Activated T-cell treated with anti-CD3 and anti-CD28 coated beads, Interleukin-2, amount 50 U/mL, for 24 hours (primary cell): ENCODE data around the gene DCAF10.
"Not testable (repeated sequence)": the region's sequence is repeated elsewhere in the genome, so short reads cannot be mapped to it uniquely, and the experiment has no call there.

ENCODE experiments used
- DNase-seq: peaks from one replicate; pipeline ENCODE4 v3.0.0-alpha.2; 2020
- H3K27ac Mint-ChIP-seq: 2 replicates; pipeline ENCODE4 v1.8.0; 2020; ENCODE audit warnings: mild to moderate bottlenecking, mixed read lengths
- H3K27me3 Mint-ChIP-seq: 2 replicates; pipeline ENCODE4 v1.8.0; 2020; ENCODE audit warnings: mixed read lengths
- H3K36me3 Mint-ChIP-seq: 2 replicates; pipeline ENCODE4 v1.8.0; 2020; ENCODE audit warnings: low read depth, mixed read lengths
- H3K4me1 Mint-ChIP-seq: 2 replicates; pipeline ENCODE4 v1.8.0; 2020; ENCODE audit warnings: low read depth, mixed read lengths
- H3K4me3 Mint-ChIP-seq: 2 replicates; pipeline ENCODE4 v1.8.0; 2020; ENCODE audit warnings: mild to moderate bottlenecking, moderate library complexity, mixed read lengths
- H3K9me3 Mint-ChIP-seq: 2 replicates; pipeline ENCODE4 v1.8.0; 2020; ENCODE audit warnings: mixed read lengths

DCAF10 gene

DNA sequence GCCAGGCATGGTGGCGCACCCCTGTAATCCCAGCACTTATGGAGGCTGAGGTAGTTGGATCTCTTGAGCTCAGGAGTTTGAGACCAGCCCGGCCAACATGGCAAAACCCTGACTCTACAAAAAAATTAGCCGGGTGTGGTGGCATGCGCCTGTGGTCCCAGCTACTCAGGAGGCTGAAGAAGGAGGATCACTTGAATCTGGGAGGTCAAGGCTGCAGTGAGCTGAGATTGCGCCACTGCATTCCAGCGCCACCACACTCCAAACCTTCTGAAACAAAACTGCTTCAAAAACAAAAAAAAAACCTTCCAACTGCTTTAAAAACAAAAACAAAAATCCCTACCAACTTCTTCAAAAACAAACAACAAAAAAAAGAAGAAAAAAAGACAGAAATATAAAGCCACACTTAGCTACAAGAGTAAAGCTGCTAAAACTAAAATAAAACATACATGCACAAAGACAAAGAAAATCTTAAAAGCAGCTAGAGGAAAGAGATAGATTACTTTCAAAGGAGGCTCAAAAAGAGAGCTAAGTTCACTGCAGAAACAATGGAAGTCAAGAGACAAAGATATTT lies 11.4 kb downstream of the DCAF10 start:
- no peak for DNase-seq
- no peaks in the 10 kb centered on the region for H3K9me3 Mint-ChIP-seq
- peaks cover 14% of the 10 kb centered on the region for H3K4me1 Mint-ChIP-seq
- no peak overlapping the region for H3K4me3 Mint-ChIP-seq
- no peak overlapping the region for H3K27ac Mint-ChIP-seq
- H3K27me3 Mint-ChIP-seq: no peaks in the 10 kb centered on the region
- H3K36me3 Mint-ChIP-seq: peaks cover 25% of the 10 kb centered on the region

DNA sequence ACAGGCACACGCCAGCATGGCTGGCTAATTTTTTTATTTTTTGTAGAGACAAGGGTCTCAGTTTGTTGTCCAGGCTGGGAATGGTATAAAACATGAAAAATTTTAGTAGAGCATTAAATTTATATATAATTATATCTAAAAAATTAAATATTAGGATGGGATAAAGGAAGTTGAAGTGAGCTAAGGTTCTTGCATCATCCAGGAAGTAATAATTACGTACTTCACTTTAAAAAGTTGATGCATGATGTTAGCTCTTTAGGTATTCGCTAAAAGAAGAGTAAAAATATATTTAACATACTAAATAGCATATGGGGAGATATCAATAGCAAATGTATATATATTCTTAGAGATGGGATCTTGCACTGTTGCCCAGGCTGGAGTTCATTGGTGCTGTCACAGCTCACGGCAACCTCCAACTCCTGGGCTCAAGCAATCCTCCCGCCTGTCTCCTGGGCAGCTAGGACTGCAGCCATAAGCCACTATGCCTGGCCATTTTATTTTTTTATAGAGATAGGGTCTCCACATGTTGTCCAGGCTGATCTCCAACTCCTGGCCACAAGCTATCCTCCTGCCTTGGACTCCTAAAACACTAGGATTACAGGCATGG lies 12.3 kb downstream of the DCAF10 start:
- Mint-ChIP-seq H3K9me3 (no peaks in the 10 kb centered on the region), H3K27ac (peak overlapping the region; percentile 69), H3K27me3 (no peaks in the 10 kb centered on the region), H3K36me3 (peaks cover 21% of the 10 kb centered on the region), H3K4me3 (no peak overlapping the region), H3K4me1 (peaks cover 10% of the 10 kb centered on the region)
- DNase-seq: no peak

DNA sequence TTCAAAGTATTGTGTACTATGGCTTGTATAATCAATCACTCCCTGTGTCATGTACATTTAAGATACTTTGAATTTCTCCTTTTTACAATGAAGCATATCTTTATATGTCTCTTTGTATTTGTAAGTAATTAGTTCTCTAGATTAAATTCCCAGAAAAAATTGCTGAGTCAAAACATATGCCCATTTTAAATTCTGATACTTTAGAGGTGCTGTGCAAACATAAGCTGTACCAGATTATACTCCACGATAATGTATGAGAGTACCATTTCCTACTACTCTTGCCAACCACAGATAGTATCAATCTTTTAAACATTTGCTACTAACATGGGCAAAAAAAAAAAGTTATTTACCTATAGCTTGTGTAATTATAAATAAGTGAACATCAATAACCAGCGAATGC lies 18.3 kb downstream of the DCAF10 start:
- H3K27ac Mint-ChIP-seq: no peak overlapping the region
- DNase-seq: no peak
- no peaks in the 10 kb centered on the region for H3K9me3 Mint-ChIP-seq
- H3K4me3 Mint-ChIP-seq: no peak overlapping the region
- H3K4me1 Mint-ChIP-seq: peaks cover 2% of the 10 kb centered on the region
- no peaks in the 10 kb centered on the region for H3K27me3 Mint-ChIP-seq
- H3K36me3 Mint-ChIP-seq: peaks cover 47% of the 10 kb centered on the region

DNA sequence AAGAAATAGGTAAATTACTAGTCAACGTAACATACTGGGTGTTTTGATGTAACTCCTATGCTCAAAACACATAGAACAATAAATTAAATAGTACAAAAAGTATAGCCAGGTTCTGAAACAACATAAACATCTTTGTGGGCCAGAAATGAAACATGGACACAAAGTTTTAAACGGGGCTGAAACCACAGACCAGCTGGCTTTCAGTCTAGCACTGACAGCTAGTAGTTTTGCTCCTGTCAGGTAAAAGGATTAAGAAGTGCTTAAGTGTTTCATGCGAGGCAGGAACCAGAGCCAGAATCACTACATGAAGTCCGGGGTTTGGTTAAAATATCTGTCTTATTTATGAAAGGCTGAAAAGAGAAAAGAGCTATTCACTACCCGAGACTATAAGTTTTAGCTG lies 19.5 kb downstream of the DCAF10 start:
- no peaks in the 10 kb centered on the region for H3K9me3 Mint-ChIP-seq
- no peak overlapping the region for H3K27ac Mint-ChIP-seq
- H3K36me3 Mint-ChIP-seq: peaks cover 59% of the 10 kb centered on the region
- DNase-seq: no peak
- H3K4me3 Mint-ChIP-seq: no peak overlapping the region
- no peaks in the 10 kb centered on the region for H3K27me3 Mint-ChIP-seq
- peaks cover 2% of the 10 kb centered on the region for H3K4me1 Mint-ChIP-seq

DNA sequence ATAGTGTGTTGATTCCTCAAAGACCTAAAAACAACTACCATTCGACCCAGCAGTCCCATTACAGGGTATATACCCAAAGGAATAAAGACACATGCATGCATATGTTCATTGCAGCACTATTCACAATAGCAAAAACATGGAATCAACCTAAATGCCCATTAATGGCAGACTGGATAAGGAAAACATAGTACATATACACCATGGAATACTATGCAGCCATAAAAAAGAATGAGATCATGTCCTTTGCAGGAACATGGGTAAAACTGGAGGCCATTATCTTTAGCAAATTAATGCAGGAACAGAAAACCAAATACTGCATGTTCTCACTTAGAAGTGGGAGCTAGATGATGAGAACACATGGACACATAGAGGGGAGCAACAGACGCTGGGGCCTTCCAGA lies 24.6 kb downstream of the DCAF10 start:
- H3K4me3 Mint-ChIP-seq, H3K27ac Mint-ChIP-seq, H3K27me3 Mint-ChIP-seq, DNase-seq, H3K9me3 Mint-ChIP-seq, H3K4me1 Mint-ChIP-seq: not testable (repeated sequence)
- H3K36me3 Mint-ChIP-seq: peaks cover 76% of the 10 kb centered on the region

DNA sequence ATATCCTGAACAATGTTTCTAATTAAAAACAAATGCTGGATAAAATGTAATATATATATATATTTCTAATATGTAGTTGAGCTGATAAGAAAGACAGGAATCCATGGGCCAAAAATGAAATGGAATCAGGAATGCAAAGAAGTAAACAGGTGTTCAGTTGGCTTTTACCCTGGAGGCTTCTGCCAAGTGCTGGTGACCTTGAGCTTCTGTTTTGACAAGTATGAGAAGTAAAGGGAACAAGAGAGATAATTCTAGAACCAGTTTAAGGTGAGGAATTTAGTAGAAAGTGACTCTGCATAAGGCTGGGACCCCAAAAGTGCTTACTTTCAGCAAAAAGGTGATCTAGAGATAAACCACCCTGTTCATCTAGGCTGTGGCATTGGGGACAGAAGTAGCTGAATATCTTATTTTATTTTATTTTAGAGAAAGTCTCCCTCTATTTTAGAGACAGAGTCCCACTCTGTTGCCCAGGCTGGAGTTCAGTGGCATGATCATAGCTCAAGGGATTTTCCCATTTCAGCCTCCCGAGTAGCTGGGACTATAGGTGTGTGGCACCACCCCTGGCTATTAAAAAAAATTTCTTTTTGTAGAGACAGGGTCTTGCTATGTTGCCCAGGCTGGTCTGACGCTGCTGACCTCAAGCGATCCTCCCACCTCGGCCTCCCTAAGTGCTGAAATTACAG lies 27.0 kb downstream of the DCAF10 start:
- Mint-ChIP-seq H3K27me3 (no peaks in the 10 kb centered on the region), H3K36me3 (peaks cover 64% of the 10 kb centered on the region), H3K4me3 (no peak overlapping the region), H3K9me3 (no peaks in the 10 kb centered on the region), H3K4me1 (peaks cover 2% of the 10 kb centered on the region), H3K27ac (no peak overlapping the region)
- no peak for DNase-seq

DNA sequence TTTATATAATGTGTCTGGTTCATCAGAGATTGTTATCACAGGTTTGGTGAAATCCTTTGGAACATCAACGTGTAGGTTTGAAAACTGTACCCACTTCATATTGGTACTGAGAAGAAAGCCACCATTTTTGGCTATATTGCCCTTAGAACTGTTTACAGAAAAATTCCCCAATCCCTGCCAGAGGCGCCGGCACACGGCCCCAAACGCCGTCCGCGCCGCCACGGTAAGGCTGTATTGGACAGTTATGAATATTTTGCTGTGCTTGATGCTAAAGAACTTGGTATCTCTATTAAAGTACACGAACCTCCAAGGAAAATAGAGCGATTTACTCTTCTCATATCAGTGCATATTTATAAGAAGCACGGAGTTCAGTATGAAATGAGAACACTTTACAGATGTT lies 35.2 kb downstream of the DCAF10 start:
- H3K36me3 Mint-ChIP-seq: peaks cover 36% of the 10 kb centered on the region
- no peak for DNase-seq
- no peaks in the 10 kb centered on the region for H3K27me3 Mint-ChIP-seq
- H3K27ac Mint-ChIP-seq: peak overlapping the region; percentile 77
- H3K4me3 Mint-ChIP-seq: no peak overlapping the region
- peaks cover 25% of the 10 kb centered on the region for H3K4me1 Mint-ChIP-seq
- H3K9me3 Mint-ChIP-seq: no peaks in the 10 kb centered on the region

DNA sequence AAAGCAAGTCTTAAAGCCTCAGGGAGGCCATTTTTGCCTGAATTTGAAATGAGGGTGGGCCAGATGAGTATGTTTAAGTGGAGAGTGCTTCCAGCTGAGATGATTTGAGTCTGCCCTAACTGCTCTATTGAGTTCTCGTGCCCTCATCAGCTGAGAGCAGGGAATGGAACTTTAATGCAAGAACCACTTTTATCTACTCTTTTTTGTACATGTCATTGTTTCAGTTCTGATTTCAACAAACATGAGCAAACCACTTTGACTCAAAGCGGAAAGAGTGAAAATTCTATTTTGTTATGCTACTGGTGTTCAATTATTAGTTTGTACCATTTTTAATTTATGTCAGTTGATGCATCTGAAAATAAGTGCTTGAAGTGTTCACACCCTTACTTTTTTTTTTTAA lies 35.8 kb downstream of the DCAF10 start:
- H3K9me3 Mint-ChIP-seq: no peaks in the 10 kb centered on the region
- no peaks in the 10 kb centered on the region for H3K27me3 Mint-ChIP-seq
- H3K27ac Mint-ChIP-seq: peak overlapping the region; percentile 77
- peaks cover 26% of the 10 kb centered on the region for H3K4me1 Mint-ChIP-seq
- no peak for DNase-seq
- H3K36me3 Mint-ChIP-seq: peaks cover 36% of the 10 kb centered on the region
- H3K4me3 Mint-ChIP-seq: no peak overlapping the region

DNA sequence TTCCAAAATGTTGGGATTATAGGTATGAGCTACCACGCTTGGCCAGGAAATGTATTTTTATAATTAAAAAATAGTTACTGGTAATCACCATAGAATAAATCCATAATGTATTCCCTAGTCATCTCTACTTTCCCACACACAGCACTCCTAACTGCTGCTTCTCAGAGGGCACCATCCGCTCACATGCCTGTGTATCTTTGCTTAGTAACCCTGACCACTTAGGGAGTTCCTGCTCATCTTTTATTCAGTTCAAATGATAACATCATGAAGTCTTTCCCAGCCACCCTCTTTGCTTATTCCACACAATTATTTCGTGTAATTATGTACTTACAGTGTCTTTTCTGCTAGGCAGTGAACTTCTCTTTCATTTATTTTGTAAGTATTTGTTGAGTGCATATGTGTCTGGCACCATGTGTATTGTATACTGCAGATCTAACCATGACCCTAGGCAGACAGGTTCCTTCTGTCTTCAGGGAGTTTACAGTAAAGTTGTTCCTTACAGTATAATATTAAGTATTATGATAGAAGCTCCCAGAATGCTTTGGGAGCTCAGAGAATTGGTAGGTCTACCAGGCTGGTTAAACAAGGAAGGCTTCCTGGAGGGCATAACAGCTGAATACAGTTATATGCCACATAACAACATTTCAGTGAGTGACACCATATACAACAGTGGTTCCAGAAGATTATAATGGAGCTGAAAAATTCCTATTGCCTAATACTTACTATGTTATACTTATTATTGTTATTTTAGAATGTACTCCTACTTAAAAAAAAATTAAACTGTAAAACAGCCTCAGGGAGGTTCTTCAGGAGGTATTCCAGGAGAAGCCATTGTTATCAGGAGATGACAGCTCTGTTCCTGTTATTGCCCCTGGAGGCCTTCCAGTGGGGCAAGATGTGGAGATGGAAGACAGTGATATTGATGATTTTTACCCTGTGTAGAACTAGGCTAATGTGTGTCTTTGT lies 39.2 kb downstream of the DCAF10 start:
- DNase-seq: no peak

DNA sequence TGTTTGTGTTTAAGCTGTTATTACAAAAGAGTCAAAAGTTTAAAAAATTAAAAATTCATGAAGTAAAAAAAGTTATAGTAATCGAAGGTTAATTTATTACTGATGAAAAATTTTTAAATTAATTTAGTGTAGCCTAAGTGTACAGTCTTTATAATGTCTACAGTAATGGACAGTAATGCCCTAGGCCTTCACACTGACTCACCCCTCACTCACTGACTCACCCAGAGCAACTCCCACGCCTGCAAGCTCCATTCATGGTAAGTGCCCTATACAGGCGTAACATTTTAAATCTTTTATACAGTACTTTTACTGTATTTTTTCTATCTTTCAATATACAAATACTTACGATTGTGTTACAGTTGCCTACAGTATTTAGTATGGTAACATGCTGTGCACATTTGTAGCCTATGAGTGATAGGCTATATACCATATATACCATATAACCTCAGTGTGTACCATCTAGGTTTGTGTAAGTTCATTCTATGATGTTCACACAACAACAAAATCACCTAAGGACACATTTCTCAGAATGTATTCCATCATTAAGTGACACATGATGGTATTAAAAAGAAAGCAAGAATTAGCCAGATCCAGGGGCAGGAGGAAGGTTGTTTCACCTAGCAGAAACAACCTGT lies 40.1 kb downstream of the DCAF10 start:
- no peaks in the 10 kb centered on the region for H3K9me3 Mint-ChIP-seq
- H3K27ac Mint-ChIP-seq: no peak overlapping the region
- H3K4me1 Mint-ChIP-seq: peaks cover 19% of the 10 kb centered on the region
- H3K4me3 Mint-ChIP-seq: no peak overlapping the region
- no peak for DNase-seq
- H3K27me3 Mint-ChIP-seq: no peaks in the 10 kb centered on the region
- H3K36me3 Mint-ChIP-seq: peaks cover 61% of the 10 kb centered on the region

More for the DNA sequence above, 39.2 kb downstream of the DCAF10 start:
- no peak overlapping the region for H3K4me3 Mint-ChIP-seq
- H3K27ac Mint-ChIP-seq: no peak overlapping the region
- H3K9me3 Mint-ChIP-seq: no peaks in the 10 kb centered on the region
- no peaks in the 10 kb centered on the region for H3K27me3 Mint-ChIP-seq
- H3K4me1 Mint-ChIP-seq: peaks cover 21% of the 10 kb centered on the region
- H3K36me3 Mint-ChIP-seq: peaks cover 52% of the 10 kb centered on the region

DNA sequence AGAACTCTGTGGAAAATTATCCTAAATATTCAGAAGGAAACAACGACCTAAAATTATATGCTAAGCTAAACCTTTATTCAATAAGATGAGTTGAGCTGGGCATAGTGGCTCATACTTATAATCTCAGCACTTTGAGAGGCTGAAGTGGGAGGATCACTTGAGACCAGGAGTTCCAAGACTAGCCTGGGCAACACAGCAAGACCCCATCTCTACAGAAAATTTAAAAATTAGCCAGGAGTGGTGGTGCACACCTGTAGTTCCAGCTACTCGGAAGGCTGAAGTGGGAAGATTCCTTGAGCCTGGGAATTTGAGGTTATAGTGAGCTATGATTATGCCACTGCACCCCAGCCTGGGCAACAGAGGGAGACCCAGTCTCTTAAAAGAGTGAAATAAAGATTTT lies 51.6 kb downstream of the DCAF10 start:
- H3K9me3 Mint-ChIP-seq: no peaks in the 10 kb centered on the region
- H3K4me1 Mint-ChIP-seq: no peaks in the 10 kb centered on the region
- no peak overlapping the region for H3K27ac Mint-ChIP-seq
- no peaks in the 10 kb centered on the region for H3K27me3 Mint-ChIP-seq
- DNase-seq: no peak
- H3K36me3 Mint-ChIP-seq: peaks cover 58% of the 10 kb centered on the region
- no peak overlapping the region for H3K4me3 Mint-ChIP-seq

DNA sequence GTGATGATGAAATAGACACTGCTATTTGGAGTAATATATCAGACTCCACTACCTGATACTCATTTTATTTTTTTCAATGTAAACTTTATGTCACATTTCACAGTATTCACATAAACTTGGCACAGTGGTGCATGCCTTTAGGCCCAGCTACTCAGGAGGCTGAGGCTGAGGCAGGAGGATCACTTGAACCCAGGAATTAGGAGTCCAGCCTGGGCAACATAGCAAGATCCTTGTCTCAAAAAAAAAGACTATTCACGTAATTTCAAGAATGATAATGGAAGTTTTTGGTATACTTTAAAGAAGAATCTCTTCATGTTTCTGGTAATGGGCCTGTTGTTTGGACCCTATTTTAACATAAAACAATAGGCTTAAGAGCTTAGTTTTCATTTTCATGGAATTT lies 56.0 kb downstream of the DCAF10 start:
- Mint-ChIP-seq H3K36me3 (peaks cover 75% of the 10 kb centered on the region), H3K9me3 (no peaks in the 10 kb centered on the region), H3K27me3 (no peaks in the 10 kb centered on the region), H3K4me1 (no peaks in the 10 kb centered on the region), H3K27ac (no peak overlapping the region), H3K4me3 (no peak overlapping the region)
- DNase-seq: no peak

DNA sequence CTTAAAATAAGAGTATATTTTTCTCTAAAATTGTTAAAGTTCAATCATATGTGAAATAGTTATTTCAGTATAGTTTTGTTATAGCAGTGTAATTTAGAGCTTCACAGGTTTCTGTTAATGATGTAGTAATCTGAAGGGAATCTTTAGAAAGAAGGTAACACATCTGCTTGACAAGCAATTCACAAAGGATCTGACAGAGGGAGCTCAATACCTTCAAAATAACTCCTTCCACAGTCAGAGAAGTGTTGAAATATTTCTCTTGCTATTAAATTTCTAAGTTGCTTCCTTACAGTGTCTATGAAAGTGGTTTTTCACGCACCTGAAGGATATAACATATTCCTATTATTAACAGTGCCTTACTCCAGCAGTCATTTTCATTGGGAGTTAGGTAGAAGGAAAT lies 58.4 kb downstream of the DCAF10 start:
- no peak overlapping the region for H3K4me3 Mint-ChIP-seq
- H3K27ac Mint-ChIP-seq: no peak overlapping the region
- H3K9me3 Mint-ChIP-seq: no peaks in the 10 kb centered on the region
- peaks cover 83% of the 10 kb centered on the region for H3K36me3 Mint-ChIP-seq
- no peaks in the 10 kb centered on the region for H3K27me3 Mint-ChIP-seq
- DNase-seq: no peak
- H3K4me1 Mint-ChIP-seq: no peaks in the 10 kb centered on the region

DNA sequence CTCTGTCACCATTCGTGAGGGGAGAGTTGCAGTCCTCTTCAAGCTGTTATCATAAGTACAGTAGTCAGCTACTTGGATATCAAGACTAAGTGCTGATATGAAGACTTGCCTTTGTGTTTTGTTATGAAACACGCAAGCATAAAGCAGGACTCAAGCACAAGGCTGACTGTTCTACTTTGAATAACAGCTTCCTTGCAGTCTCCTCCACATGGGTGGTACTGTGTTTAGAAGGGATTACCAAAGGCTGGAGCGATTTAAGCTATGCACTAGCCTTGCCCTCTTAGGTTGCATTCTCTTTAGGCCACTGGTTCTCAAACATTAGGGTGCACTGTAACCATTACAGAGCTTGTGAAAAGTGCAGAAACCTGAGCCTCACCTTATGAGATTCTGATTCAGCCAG lies 61.9 kb downstream of the DCAF10 start:
- H3K9me3 Mint-ChIP-seq: no peaks in the 10 kb centered on the region
- H3K36me3 Mint-ChIP-seq: peaks cover 66% of the 10 kb centered on the region
- no peak overlapping the region for H3K4me3 Mint-ChIP-seq
- H3K4me1 Mint-ChIP-seq: no peaks in the 10 kb centered on the region
- no peak for DNase-seq
- H3K27ac Mint-ChIP-seq: no peak overlapping the region
- H3K27me3 Mint-ChIP-seq: no peaks in the 10 kb centered on the region
